Cardiac fibroblast (primary cell): Measurements from ENCODE around the gene TULP1.

ENCODE experiments used
- DNase-seq, 2 donors: peaks; one replicate each; pipeline versions ENCODE4 v3.0.0 to v3.0.0-alpha.2; 2010; ENCODE audit warnings: low read depth in 2 of 2
- H3K4me3 ChIP-seq, 2 donors: replicated peaks in 1 of 2; 1 replicate in 1 of 2; 2 replicates in 1 of 2; pipeline ENCODE4 v1.5.1; 2011; ENCODE audit warnings: low read depth in 2 of 2, low read length in 2 of 2, mild to moderate bottlenecking in 2 of 2, moderate library complexity in 1 of 2
- CTCF ChIP-seq: IDR thresholded peaks from one replicate; pipeline ENCODE4 v1.5.1; 2011; ENCODE audit warnings: low read depth, mild to moderate bottlenecking, low read length, inconsistent platforms

The TULP1 gene

GRCh38 chr6:35512740-35513139 lies at the start of gene TULP1:
TULP1 (minus strand) TSS chr6:35512896; CDS start chr6:35512858, 38 bp downstream.
- TF ChIP-seq CTCF = no peak
- H3K4me3 ChIP-seq = no peak within 1 kb of the TSS
- no peak for DNase-seq

GRCh38 chr6:35562060-35562459 lies 49.4 kb upstream of the TULP1 start:
- no peak for TF ChIP-seq CTCF
- H3K4me3 ChIP-seq = no peak overlapping the region
- peak in 1 of 2 donors; percentile 59 for DNase-seq

- DNase-seq = no peak
Measured at GRCh38 chr6:35561113-35561512, 48.4 kb upstream of the TULP1 start.

GRCh38 chr6:35558571-35558970 lies 45.9 kb upstream of the TULP1 start:
- no peak for DNase-seq
- H3K4me3 ChIP-seq = no peak overlapping the region
- TF ChIP-seq CTCF = no peak

More at GRCh38 chr6:35561113-35561512, 48.4 kb upstream of the TULP1 start:
- TF ChIP-seq CTCF = no peak
- no peak overlapping the region for H3K4me3 ChIP-seq

GRCh38 chr6:35557239-35557638 lies 44.5 kb upstream of the TULP1 start:
- no peak for DNase-seq
- H3K4me3 ChIP-seq = no peak overlapping the region
- TF ChIP-seq CTCF = no peak

- no peak for DNase-seq
- TF ChIP-seq CTCF = no peak
- no peak overlapping the region for H3K4me3 ChIP-seq
Measured at GRCh38 chr6:35554811-35555210, 42.1 kb upstream of the TULP1 start.

- DNase-seq = no peak
- no peak for TF ChIP-seq CTCF
- no peak overlapping the region for H3K4me3 ChIP-seq
Measured at GRCh38 chr6:35553315-35553714, 40.6 kb upstream of the TULP1 start.
